DND-41 (cell line): ENCODE results near the gene NOL4L.

Experiments
- CTCF ChIP-seq: IDR thresholded peaks from 2 replicates; pipeline ENCODE4 v1.5.1; 2012; ENCODE audit warnings: borderline replicate concordance, low read length, moderate library complexity, mild to moderate bottlenecking; ENCODE audit not compliant: poor library complexity, severe bottlenecking; ENCODE audit errors: extremely low read depth
- EZH2 ChIP-seq: IDR thresholded peaks from 3 replicates; pipeline ENCODE4 v1.6.1; 2012; ENCODE audit warnings: borderline replicate concordance, low read depth, mild to moderate bottlenecking, moderate library complexity, low read length, inconsistent platforms; ENCODE audit not compliant: severe bottlenecking

- no peak for TF ChIP-seq EZH2
- TF ChIP-seq CTCF, result no peak
These were observed 178.4 kb downstream of the NOL4L start for GRCh38 chr20:32406701-32407100.
